ENCODE measurements around the gene HEATR3. TPM values are rescaled to one million over a fixed set of nuclear protein-coding genes. Genes with fewer than 3 reads are reported as not detected.

Gene HEATR3
- total RNA-seq, 1 donor from 2014 or later = 25.1 TPM

DNA sequence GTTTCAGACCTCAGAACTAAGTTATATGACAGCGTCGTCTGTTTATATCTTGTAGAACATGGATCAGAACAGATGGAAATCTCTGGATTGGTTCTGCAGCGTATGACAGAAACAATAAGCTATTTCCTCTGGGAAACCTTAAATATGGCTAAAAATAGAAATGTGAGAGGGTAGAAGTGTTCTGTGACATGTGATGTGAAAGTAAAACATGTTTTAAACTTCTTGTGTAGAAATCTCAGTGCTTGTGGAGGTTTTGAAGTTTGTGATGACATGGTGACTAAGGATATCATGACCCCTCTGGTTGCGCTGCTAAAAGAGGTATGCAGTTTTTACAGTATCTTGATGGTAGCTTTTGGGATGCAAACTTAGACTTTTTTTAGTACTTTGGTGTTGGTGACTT, 2.8 kb downstream of the HEATR3 start:
- H3K4me1 ChIP-seq (ENCODE audit: control insufficient read depth in 3 of 3, insufficient read depth in 3 of 3, low read length in 3 of 3) = peaks cover 22 to 28% (median 26%) of the 10 kb centered on the region in 3 donors
- H3K9me3 ChIP-seq (ENCODE audit: control insufficient read depth in 3 of 3, low read length in 3 of 3) = no peaks in the 10 kb centered on the region
- H3K36me3 ChIP-seq (ENCODE audit: control insufficient read depth in 3 of 3, insufficient read depth in 3 of 3, low read length in 3 of 3) = peaks cover 8 to 22% (median 19%) of the 10 kb centered on the region in 3 donors
- H3K4me3 ChIP-seq (ENCODE audit: low read length in 3 of 3) = no peak overlapping the region
- H3K27me3 ChIP-seq (ENCODE audit: control insufficient read depth in 3 of 3, insufficient read depth in 3 of 3, low read length in 3 of 3) = no peaks in the 10 kb centered on the region
- no peak overlapping the region for H3K27ac ChIP-seq (ENCODE audit: low read depth, low read length)
- H3K9ac ChIP-seq (ENCODE audit: low read depth in 1 of 3, low read length in 3 of 3) = peak overlapping the region in 1 of 3 donors; percentile 26

DNA sequence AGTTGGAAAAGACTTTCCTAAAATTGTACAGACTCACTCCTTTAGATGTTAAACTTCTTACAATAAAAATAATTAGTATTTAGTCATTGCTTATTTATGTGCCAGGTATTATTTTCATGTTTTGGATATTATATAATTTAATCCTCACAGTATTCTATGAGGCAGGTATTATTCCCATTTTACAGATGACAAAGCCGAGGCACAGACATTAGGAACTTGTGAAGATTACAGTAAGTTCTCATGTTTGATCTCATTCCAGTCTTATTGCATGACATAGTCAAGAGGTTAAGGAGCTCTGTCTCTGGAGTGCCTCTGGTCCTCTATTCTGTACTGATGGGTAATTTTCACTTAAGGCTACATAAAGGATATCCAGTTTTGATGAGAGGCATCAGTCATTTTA, 3.3 kb downstream of the HEATR3 start:
- no peaks in the 10 kb centered on the region for H3K27me3 ChIP-seq (ENCODE audit: control insufficient read depth in 3 of 3, insufficient read depth in 3 of 3, low read length in 3 of 3)
- H3K9ac ChIP-seq (ENCODE audit: low read depth in 1 of 3, low read length in 3 of 3) = no peak overlapping the region
- H3K4me1 ChIP-seq (ENCODE audit: control insufficient read depth in 3 of 3, insufficient read depth in 3 of 3, low read length in 3 of 3) = peaks cover 22 to 28% (median 26%) of the 10 kb centered on the region in 3 donors
- H3K9me3 ChIP-seq (ENCODE audit: control insufficient read depth in 3 of 3, low read length in 3 of 3) = no peaks in the 10 kb centered on the region
- H3K4me3 ChIP-seq (ENCODE audit: low read length in 3 of 3) = no peak overlapping the region
- no peak overlapping the region for H3K27ac ChIP-seq (ENCODE audit: low read depth, low read length)
- peaks cover 8 to 22% (median 19%) of the 10 kb centered on the region in 3 donors for H3K36me3 ChIP-seq (ENCODE audit: control insufficient read depth in 3 of 3, insufficient read depth in 3 of 3, low read length in 3 of 3)

DNA sequence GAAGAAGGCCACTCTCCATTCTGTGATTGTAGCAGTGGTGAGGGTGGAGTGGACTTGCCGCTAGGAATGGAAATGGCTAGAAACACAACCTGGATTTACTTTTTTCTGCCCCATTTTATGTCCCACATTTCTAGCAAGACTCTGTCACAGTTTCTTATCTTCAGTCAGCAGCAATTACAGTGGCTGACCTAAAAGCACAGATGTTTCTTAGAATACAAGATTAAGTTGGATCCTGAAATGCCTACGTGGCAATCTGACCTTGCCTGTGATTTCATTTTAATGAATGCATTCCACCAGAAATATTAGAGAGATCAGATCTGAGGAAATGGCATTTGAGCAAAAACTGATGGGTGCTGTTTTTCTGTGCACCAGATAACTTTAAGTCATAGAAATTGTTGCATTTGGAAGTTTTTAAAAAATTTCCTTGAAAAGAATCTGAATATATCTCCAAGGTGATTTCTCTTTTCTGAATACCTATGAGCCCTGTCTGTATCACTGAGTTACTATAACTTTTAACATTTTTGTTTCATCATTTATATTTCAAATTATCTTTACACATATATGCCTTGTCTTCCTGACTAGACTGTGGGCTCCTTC, 5.4 kb downstream of the HEATR3 start:
- peaks cover 10 to 27% (median 19%) of the 10 kb centered on the region in 3 donors for H3K36me3 ChIP-seq (ENCODE audit: control insufficient read depth in 3 of 3, insufficient read depth in 3 of 3, low read length in 3 of 3)
- no peak overlapping the region for H3K9ac ChIP-seq (ENCODE audit: low read depth in 1 of 3, low read length in 3 of 3)
- H3K27me3 ChIP-seq (ENCODE audit: control insufficient read depth in 3 of 3, insufficient read depth in 3 of 3, low read length in 3 of 3) = no peaks in the 10 kb centered on the region
- H3K4me3 ChIP-seq (ENCODE audit: low read length in 3 of 3) = no peak overlapping the region
- H3K4me1 ChIP-seq (ENCODE audit: control insufficient read depth in 3 of 3, insufficient read depth in 3 of 3, low read length in 3 of 3) = peaks cover 19 to 28% (median 24%) of the 10 kb centered on the region in 3 donors
- H3K9me3 ChIP-seq (ENCODE audit: control insufficient read depth in 3 of 3, low read length in 3 of 3) = no peaks in the 10 kb centered on the region
- no peak overlapping the region for H3K27ac ChIP-seq (ENCODE audit: low read depth, low read length)

DNA sequence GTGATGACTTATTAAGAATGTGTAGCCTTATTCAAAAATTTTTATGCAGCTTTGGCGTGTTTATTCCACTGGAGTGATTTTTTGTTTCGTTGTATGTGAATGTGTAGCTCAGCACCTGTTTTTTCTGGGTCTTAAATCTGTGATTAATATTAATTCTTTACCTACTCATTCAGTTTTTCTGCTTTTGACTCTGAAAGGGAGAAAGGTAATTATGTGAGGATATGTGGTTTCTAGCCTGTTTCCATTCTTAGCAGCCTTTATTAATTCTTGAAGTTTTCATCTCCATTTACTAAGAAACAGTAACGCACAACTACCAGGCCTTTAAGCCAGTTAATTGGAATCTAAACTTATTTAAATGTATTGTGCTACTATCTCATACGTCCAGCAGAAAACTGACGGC, 7.0 kb downstream of the HEATR3 start:
- peaks cover 6 to 13% (median 10%) of the 10 kb centered on the region in 3 donors for H3K4me1 ChIP-seq (ENCODE audit: control insufficient read depth in 3 of 3, insufficient read depth in 3 of 3, low read length in 3 of 3)
- peaks cover 10 to 29% (median 23%) of the 10 kb centered on the region in 3 donors for H3K36me3 ChIP-seq (ENCODE audit: control insufficient read depth in 3 of 3, insufficient read depth in 3 of 3, low read length in 3 of 3)
- H3K9me3 ChIP-seq (ENCODE audit: control insufficient read depth in 3 of 3, low read length in 3 of 3) = no peaks in the 10 kb centered on the region
- no peak overlapping the region for H3K27ac ChIP-seq (ENCODE audit: low read depth, low read length)
- no peak overlapping the region for H3K4me3 ChIP-seq (ENCODE audit: low read length in 3 of 3)
- no peaks in the 10 kb centered on the region for H3K27me3 ChIP-seq (ENCODE audit: control insufficient read depth in 3 of 3, insufficient read depth in 3 of 3, low read length in 3 of 3)
- no peak overlapping the region for H3K9ac ChIP-seq (ENCODE audit: low read depth in 1 of 3, low read length in 3 of 3)

DNA sequence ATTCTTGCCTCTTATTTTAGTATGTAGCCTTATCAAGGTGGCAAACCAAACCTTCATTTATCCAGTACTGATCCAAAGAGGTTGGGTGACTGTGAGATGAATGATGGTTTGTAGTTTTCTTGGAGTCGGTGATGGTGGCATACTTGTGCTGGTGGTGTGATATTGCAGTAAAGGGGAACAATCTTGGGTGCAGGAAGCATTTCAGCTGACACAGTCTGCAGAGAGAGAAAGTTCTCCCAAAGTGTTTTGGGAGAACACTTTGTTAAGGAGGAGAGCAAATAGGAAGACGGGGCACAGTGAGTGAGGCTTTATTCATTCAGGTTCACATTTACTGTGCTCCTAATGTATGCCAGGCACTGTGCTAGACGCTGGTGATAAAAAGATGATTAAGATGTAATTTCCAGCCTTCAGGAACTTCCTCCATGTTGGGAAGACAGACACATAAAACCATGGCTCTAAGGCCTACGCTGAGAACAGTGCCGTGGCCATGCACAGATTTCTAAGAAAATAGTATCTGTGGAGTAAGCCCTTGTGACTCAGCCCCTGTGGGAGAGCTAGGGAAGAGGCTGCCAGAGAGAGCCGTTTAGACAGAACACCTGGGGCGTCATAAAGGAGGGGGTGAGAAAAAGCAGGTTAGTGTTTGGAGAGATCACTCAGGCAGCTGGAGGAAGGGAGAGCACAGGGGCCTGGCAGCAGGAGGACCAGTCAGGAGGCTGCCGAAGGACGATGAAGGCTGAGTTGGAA, 13.8 kb downstream of the HEATR3 start:
- no peaks in the 10 kb centered on the region for H3K27me3 ChIP-seq (ENCODE audit: control insufficient read depth in 3 of 3, insufficient read depth in 3 of 3, low read length in 3 of 3)
- no peaks in the 10 kb centered on the region for H3K9me3 ChIP-seq (ENCODE audit: control insufficient read depth in 3 of 3, low read length in 3 of 3)
- H3K27ac ChIP-seq (ENCODE audit: low read depth, low read length) = no peak overlapping the region
- peaks cover 24 to 30% (median 29%) of the 10 kb centered on the region in 3 donors for H3K36me3 ChIP-seq (ENCODE audit: control insufficient read depth in 3 of 3, insufficient read depth in 3 of 3, low read length in 3 of 3)
- H3K4me3 ChIP-seq (ENCODE audit: low read length in 3 of 3) = no peak overlapping the region
- no peak overlapping the region for H3K9ac ChIP-seq (ENCODE audit: low read depth in 1 of 3, low read length in 3 of 3)
- H3K4me1 ChIP-seq (ENCODE audit: control insufficient read depth in 3 of 3, insufficient read depth in 3 of 3, low read length in 3 of 3) = no peaks in the 10 kb centered on the region

DNA sequence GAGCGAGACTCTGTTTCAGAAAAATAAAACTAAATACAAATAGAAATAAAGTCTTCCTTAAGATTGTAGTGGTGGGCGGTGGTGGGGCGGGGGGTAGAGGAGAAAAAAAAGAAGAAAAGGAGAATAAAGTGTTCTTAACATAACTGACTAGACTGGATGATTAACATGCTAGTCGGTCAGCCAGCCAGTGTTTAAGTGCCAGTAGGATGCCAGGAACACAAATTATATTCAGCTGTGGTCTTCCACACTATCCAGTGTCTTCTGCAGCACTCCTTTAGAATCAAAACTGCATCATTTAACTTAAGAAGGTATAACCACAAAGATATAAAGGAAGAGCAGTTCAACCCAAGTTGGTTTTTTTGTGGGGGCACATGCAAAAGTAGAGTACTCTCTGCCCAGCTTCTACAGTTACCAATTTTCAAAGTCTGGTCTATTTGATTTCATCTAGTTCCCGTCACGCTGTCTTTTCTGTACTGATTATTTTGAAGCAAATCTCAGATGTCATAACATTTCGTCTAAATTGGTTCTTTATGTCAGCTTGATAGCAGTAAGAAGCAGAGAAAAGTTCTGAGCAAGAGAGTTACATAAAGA, 15.8 kb downstream of the HEATR3 start:
- H3K27ac ChIP-seq (ENCODE audit: low read depth, low read length) = no peak overlapping the region
- H3K27me3 ChIP-seq (ENCODE audit: control insufficient read depth in 3 of 3, insufficient read depth in 3 of 3, low read length in 3 of 3) = no peaks in the 10 kb centered on the region
- H3K9me3 ChIP-seq (ENCODE audit: control insufficient read depth in 3 of 3, low read length in 3 of 3) = no peaks in the 10 kb centered on the region
- no peak overlapping the region for H3K4me3 ChIP-seq (ENCODE audit: low read length in 3 of 3)
- H3K9ac ChIP-seq (ENCODE audit: low read depth in 1 of 3, low read length in 3 of 3) = no peak overlapping the region
- peaks cover 36 to 46% (median 43%) of the 10 kb centered on the region in 3 donors for H3K36me3 ChIP-seq (ENCODE audit: control insufficient read depth in 3 of 3, insufficient read depth in 3 of 3, low read length in 3 of 3)
- no peaks in the 10 kb centered on the region for H3K4me1 ChIP-seq (ENCODE audit: control insufficient read depth in 3 of 3, insufficient read depth in 3 of 3, low read length in 3 of 3)

DNA sequence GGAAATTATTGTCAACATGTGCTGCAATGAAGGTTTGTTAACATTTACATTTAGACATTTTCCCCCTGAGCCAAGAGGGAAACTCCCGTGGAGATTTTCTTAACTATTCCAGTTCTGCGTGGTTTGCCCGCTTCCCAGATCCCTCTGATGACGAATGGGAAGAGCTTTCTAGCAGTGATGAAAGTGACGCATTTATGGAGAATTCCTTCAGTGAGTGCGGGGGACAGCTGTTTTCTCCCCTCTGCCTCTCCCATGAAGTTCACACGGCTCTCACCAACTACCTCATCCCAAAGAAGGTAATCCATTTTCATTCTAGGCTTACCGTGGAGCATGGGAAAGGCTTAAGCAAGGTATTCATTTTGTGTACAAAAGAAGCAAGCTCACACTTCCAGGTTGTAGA, 18.2 kb downstream of the HEATR3 start:
- H3K9me3 ChIP-seq (ENCODE audit: control insufficient read depth in 3 of 3, low read length in 3 of 3) = no peaks in the 10 kb centered on the region
- no peak overlapping the region for H3K27ac ChIP-seq (ENCODE audit: low read depth, low read length)
- H3K27me3 ChIP-seq (ENCODE audit: control insufficient read depth in 3 of 3, insufficient read depth in 3 of 3, low read length in 3 of 3) = no peaks in the 10 kb centered on the region
- H3K9ac ChIP-seq (ENCODE audit: low read depth in 1 of 3, low read length in 3 of 3) = no peak overlapping the region
- no peak overlapping the region for H3K4me3 ChIP-seq (ENCODE audit: low read length in 3 of 3)
- H3K36me3 ChIP-seq (ENCODE audit: control insufficient read depth in 3 of 3, insufficient read depth in 3 of 3, low read length in 3 of 3) = peaks cover 45 to 53% (median 52%) of the 10 kb centered on the region in 3 donors
- no peaks in the 10 kb centered on the region for H3K4me1 ChIP-seq (ENCODE audit: control insufficient read depth in 3 of 3, insufficient read depth in 3 of 3, low read length in 3 of 3)

DNA sequence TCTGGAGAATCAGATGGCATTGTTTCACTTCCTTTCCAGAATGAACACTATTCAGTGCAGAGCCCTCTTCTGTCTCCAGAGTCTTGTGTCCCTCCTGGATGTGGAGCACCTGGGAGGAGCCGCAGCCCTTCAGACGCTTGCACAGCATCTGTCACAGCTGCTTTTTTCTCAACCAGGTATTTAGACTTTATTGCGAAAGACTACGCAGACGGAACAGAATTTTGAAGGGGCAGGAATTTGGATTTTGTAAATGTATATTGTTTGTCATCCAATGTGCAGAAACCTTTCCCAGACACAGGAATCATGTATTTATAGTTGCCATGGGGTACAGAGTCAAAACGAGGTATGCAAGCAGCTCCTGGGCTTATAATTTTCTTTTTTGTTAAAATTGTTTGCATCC, 20.4 kb downstream of the HEATR3 start:
- Histone ChIP-seq H3K36me3 (ENCODE audit: control insufficient read depth in 3 of 3, insufficient read depth in 3 of 3, low read length in 3 of 3) (peaks cover 35 to 50% (median 44%) of the 10 kb centered on the region in 3 donors), H3K27ac (ENCODE audit: low read depth, low read length) (no peak overlapping the region), H3K9ac (ENCODE audit: low read depth in 1 of 3, low read length in 3 of 3) (no peak overlapping the region), H3K4me1 (ENCODE audit: control insufficient read depth in 3 of 3, insufficient read depth in 3 of 3, low read length in 3 of 3) (no peaks in the 10 kb centered on the region), H3K4me3 (ENCODE audit: low read length in 3 of 3) (no peak overlapping the region), H3K27me3 (ENCODE audit: control insufficient read depth in 3 of 3, insufficient read depth in 3 of 3, low read length in 3 of 3) (no peaks in the 10 kb centered on the region), H3K9me3 (ENCODE audit: control insufficient read depth in 3 of 3, low read length in 3 of 3) (no peaks in the 10 kb centered on the region)

DNA sequence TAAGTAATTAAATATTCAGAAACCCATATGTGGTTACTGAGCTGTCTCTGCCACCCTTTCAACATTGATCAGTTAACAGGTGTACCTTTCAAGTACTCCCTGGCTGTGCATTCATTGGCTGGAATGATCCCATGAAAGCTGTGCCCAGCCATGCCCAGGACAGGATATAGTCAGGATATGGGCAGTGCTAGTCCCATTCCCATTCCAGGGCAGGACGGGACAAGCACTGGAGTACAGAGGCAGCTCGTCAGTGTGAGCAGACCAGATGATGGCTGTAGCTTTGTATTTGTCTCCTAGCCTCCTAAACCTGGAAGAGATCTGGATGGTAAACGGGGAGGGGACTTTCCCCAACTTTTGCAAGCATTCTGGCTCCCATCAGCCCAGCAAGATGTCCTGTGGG, 22.5 kb downstream of the HEATR3 start:
- no peak overlapping the region for H3K9ac ChIP-seq (ENCODE audit: low read depth in 1 of 3, low read length in 3 of 3)
- peaks cover 35 to 50% (median 42%) of the 10 kb centered on the region in 3 donors for H3K36me3 ChIP-seq (ENCODE audit: control insufficient read depth in 3 of 3, insufficient read depth in 3 of 3, low read length in 3 of 3)
- H3K9me3 ChIP-seq (ENCODE audit: control insufficient read depth in 3 of 3, low read length in 3 of 3) = no peaks in the 10 kb centered on the region
- no peaks in the 10 kb centered on the region for H3K27me3 ChIP-seq (ENCODE audit: control insufficient read depth in 3 of 3, insufficient read depth in 3 of 3, low read length in 3 of 3)
- no peaks in the 10 kb centered on the region for H3K4me1 ChIP-seq (ENCODE audit: control insufficient read depth in 3 of 3, insufficient read depth in 3 of 3, low read length in 3 of 3)
- no peak overlapping the region for H3K27ac ChIP-seq (ENCODE audit: low read depth, low read length)
- no peak overlapping the region for H3K4me3 ChIP-seq (ENCODE audit: low read length in 3 of 3)

DNA sequence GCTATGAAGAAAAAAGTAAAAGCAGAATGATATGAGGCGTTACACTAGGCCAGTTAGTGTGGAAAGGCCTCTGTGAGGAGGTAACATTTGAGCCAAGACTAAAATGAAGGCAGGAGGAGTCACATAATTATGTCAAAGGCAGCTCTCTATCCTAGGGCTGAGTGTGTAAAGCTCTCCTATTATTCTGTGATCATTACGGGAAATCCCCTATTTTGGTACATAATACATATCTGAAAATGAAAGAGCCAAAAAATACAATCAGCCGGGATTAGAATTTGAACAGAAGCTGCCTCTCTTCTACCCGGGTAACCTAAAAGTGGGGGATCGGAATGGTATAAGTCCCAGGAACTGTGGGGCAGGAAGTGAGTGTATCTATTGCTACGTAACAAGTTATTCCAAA, 27.1 kb downstream of the HEATR3 start:
- Histone ChIP-seq H3K27ac (ENCODE audit: low read depth, low read length) (peak overlapping the region; percentile 48), H3K9ac (ENCODE audit: low read depth in 1 of 3, low read length in 3 of 3) (no peak overlapping the region), H3K4me3 (ENCODE audit: low read length in 3 of 3) (no peak overlapping the region), H3K36me3 (ENCODE audit: control insufficient read depth in 3 of 3, insufficient read depth in 3 of 3, low read length in 3 of 3) (peaks cover 13 to 23% (median 14%) of the 10 kb centered on the region in 3 donors), H3K9me3 (ENCODE audit: control insufficient read depth in 3 of 3, low read length in 3 of 3) (no peaks in the 10 kb centered on the region), H3K27me3 (ENCODE audit: control insufficient read depth in 3 of 3, insufficient read depth in 3 of 3, low read length in 3 of 3) (no peaks in the 10 kb centered on the region), H3K4me1 (ENCODE audit: control insufficient read depth in 3 of 3, insufficient read depth in 3 of 3, low read length in 3 of 3) (peaks cover 0 to 5% (median 3%) of the 10 kb centered on the region in 3 donors)
